Measurements from ENCODE around the gene C19orf38. TPM values are rescaled to one million over a fixed set of nuclear protein-coding genes. Genes with fewer than 3 reads are reported as not detected.

C19orf38 gene
- total and polyA plus RNA-seq, 4 donors: 4.2 to 48.7 (median 8.3) TPM

DNA sequence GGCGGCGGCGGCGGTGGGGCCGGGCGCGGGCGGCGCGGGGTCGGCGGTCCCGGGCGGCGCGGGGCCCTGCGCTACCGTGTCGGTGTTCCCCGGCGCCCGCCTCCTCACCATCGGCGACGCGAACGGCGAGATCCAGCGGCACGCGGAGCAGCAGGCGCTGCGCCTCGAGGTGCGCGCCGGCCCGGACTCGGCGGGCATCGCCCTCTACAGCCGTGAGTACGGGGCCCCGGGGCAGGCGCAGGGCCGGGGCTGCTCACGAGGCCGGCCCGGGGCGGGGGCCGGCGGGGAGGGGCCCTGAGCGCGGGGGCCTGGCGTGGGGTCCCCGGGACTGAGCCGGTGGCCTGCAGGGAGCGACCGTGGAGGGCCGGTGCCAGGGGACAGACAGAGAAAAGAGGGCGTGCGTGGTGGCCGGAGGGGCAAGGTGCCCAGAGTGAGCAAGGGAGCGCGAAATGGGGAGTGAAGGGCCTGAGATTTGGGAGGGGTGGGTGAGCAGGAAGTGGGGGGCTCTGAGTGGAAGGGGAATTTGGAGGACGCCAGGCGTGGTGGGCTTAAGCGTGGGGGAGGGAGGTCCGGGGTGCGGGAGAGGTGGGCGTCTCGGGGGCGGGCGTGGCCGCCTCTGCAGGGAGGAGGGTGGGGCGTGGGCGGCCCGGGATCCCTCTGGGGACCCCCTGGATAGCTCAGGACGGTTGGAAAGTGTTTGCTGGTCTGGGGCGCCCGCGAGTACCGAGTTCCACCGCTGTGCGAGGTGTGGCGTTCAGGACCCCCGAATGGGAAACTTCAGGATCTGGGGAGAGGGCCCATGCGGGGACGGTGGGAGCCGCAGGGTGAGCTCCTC, 23.7 kb downstream of the C19orf38 start:
- no peaks in the 10 kb centered on the region for H3K9me3 ChIP-seq (ENCODE audit: control insufficient read depth in 4 of 4, insufficient read depth in 3 of 4, low read length in 3 of 4)
- peak; percentile 34 to 57 (median 35) for DNase-seq
- peak overlapping the region; percentile 63 to 76 for H3K9ac ChIP-seq (ENCODE audit: insufficient read depth in 1 of 2, low read length in 2 of 2)
- H3K4me3 ChIP-seq: peak overlapping the region; percentile 73
- peak overlapping the region; percentile 59 to 78 for H3K27ac ChIP-seq (ENCODE audit: low read depth in 1 of 2, low read length in 1 of 2)
- no peak for ATAC-seq (ENCODE audit: insufficient read depth, low FRiP score)
- H3K36me3 ChIP-seq (ENCODE audit: control insufficient read depth in 4 of 4, insufficient read depth in 4 of 4, low read length in 4 of 4): no peaks in the 10 kb centered on the region
- no peaks in the 10 kb centered on the region for H3K27me3 ChIP-seq (ENCODE audit: control insufficient read depth in 3 of 3, insufficient read depth in 3 of 3, low read length in 2 of 3)
- TF ChIP-seq, protein P1, sequence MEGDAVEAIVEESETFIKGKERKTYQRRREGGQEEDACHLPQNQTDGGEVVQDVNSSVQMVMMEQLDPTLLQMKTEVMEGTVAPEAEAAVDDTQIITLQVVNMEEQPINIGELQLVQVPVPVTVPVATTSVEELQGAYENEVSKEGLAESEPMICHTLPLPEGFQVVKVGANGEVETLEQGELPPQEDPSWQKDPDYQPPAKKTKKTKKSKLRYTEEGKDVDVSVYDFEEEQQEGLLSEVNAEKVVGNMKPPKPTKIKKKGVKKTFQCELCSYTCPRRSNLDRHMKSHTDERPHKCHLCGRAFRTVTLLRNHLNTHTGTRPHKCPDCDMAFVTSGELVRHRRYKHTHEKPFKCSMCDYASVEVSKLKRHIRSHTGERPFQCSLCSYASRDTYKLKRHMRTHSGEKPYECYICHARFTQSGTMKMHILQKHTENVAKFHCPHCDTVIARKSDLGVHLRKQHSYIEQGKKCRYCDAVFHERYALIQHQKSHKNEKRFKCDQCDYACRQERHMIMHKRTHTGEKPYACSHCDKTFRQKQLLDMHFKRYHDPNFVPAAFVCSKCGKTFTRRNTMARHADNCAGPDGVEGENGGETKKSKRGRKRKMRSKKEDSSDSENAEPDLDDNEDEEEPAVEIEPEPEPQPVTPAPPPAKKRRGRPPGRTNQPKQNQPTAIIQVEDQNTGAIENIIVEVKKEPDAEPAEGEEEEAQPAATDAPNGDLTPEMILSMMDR (IDR thresholded peaks at IDR 0.05; ENCODE audit: control extremely low read depth, extremely low read depth): no peak
- 0% methylated on average over 58 to 90 of the region's 90 CpGs for WGBS, 2 donors
- peaks cover 0 to 12% (median 4%) of the 10 kb centered on the region in 5 donors for H3K4me1 ChIP-seq (ENCODE audit: control insufficient read depth in 5 of 5, insufficient read depth in 5 of 5, low read length in 5 of 5)

DNA sequence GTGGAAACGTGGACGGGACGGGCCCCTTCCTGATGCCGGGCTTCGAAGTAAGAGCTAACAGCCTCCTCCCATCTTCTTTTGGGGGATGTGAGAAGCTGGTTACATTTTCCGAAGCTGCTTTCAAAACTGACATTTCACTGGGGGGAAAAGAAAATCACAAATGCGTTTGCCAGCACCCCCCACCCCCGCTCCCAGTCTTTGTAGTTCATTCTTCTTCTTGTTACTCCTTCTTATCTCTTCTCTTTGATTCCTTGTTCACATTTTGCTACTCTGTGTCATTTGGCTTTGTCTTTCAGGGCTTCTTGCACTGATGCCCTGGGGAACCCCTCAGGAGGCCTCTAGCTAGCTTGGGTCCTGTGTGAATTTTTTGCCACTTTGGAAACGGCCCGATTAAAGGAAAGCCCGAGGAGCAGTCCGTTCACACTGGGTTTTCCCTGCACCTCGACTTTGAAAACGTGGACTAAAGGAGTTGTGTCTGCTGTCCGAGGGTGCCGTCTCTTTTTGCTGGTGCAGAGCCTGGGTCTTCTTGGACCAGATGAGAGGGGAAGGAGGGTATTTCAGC, 24.4 kb downstream of the C19orf38 start:
- peak overlapping the region in 1 of 2 donors; percentile 20 for H3K27ac ChIP-seq (ENCODE audit: low read depth in 1 of 2, low read length in 1 of 2)
- H3K27me3 ChIP-seq (ENCODE audit: control insufficient read depth in 3 of 3, insufficient read depth in 3 of 3, low read length in 2 of 3): no peaks in the 10 kb centered on the region
- TF ChIP-seq, protein P1 (IDR thresholded peaks at IDR 0.05; ENCODE audit: control extremely low read depth, extremely low read depth): no peak
- peak in 1 of 3 donors; percentile 22 for DNase-seq
- WGBS, 2 donors: 16 to 22% methylated on average over 16 of the region's 16 CpGs
- H3K4me3 ChIP-seq: no peak overlapping the region
- no peak for ATAC-seq (ENCODE audit: insufficient read depth, low FRiP score)
- H3K9ac ChIP-seq (ENCODE audit: insufficient read depth in 1 of 2, low read length in 2 of 2): peak overlapping the region; percentile 31 to 76
- H3K9me3 ChIP-seq (ENCODE audit: control insufficient read depth in 4 of 4, insufficient read depth in 3 of 4, low read length in 3 of 4): no peaks in the 10 kb centered on the region
- H3K4me1 ChIP-seq (ENCODE audit: control insufficient read depth in 5 of 5, insufficient read depth in 5 of 5, low read length in 5 of 5): peaks cover 0 to 12% (median 4%) of the 10 kb centered on the region in 5 donors
- H3K36me3 ChIP-seq (ENCODE audit: control insufficient read depth in 4 of 4, insufficient read depth in 4 of 4, low read length in 4 of 4): no peaks in the 10 kb centered on the region

DNA sequence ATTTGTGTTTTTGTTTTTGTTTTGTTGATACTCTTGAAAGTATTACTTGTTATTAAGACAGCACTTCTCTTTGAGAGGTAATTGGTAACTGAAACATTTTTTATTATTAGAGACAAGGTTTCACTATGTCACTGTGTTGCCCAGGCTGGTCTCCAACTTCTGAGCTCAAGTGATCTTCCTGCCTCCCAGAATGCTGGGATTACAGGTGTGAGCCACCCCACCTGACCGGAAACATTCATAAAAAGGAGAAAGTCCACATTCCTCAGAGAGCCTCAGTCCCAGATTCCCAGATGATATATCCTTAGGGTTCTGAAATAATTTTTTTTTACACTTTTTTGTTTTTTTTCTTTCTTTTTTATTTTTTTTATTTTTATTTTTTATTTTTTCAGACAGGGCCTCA, 25.8 kb downstream of the C19orf38 start:
- 83 to 90% methylated on average over 1 of the region's 1 CpG for WGBS, 2 donors
- Histone ChIP-seq H3K27me3 (ENCODE audit: control insufficient read depth in 3 of 3, insufficient read depth in 3 of 3, low read length in 2 of 3) (no peaks in the 10 kb centered on the region), H3K36me3 (ENCODE audit: control insufficient read depth in 4 of 4, insufficient read depth in 4 of 4, low read length in 4 of 4) (no peaks in the 10 kb centered on the region), H3K9me3 (ENCODE audit: control insufficient read depth in 4 of 4, insufficient read depth in 3 of 4, low read length in 3 of 4) (no peaks in the 10 kb centered on the region), H3K9ac (ENCODE audit: insufficient read depth in 1 of 2, low read length in 2 of 2) (no peak overlapping the region), H3K27ac (ENCODE audit: low read depth in 1 of 2, low read length in 1 of 2) (no peak overlapping the region), H3K4me1 (ENCODE audit: control insufficient read depth in 5 of 5, insufficient read depth in 5 of 5, low read length in 5 of 5) (peaks cover 0 to 12% (median 6%) of the 10 kb centered on the region in 5 donors), H3K4me3 (no peak overlapping the region)
- TF ChIP-seq, protein P1 (IDR thresholded peaks at IDR 0.05; ENCODE audit: control extremely low read depth, extremely low read depth): no peak
- ATAC-seq (ENCODE audit: insufficient read depth, low FRiP score): no peak
- no peak for DNase-seq

Data from lung (tissue), 12 donors.